ENCODE results near the gene ELF2. TPM values are rescaled to one million over a fixed set of nuclear protein-coding genes. Genes with fewer than 3 reads are reported as not detected.
A peak's percentile ranks its signal among the peaks of the same experiment; 100 is the strongest.

The ELF2 gene
- total and polyA plus RNA-seq, 9 donors, result 28.8 to 66.8 (median 51.1) TPM

GRCh38 chr4:139171876-139172691, 4.9 kb downstream of the ELF2 start:
- TF ChIP-seq CTCF (IDR thresholded peaks at IDR 0.05) (no peak), EP300 (IDR thresholded peaks at IDR 0.05) (no peak), POLR2A (IDR thresholded peaks at IDR 0.05) (no peak)
- Histone ChIP-seq H3K4me3 (no peak overlapping the region), H3K27ac (no peak overlapping the region), H3K9me3 (no peaks in the 10 kb centered on the region), H3K4me1 (ENCODE audit: insufficient read depth) (peaks cover 7% of the 10 kb centered on the region), H3K27me3 (no peaks in the 10 kb centered on the region), H3K36me3 (no peaks in the 10 kb centered on the region)
- 58 to 71% (median 71%) methylated on average over 7 of the region's 7 CpGs for WGBS, 3 donors
- intact Hi-C loops (cut with DNase I), result loop anchor here in 1 of 4 donors (10.0 kb wide), 1 partner anchor 133 kb away; the partner anchor contains the start of genes NAA15 and NDUFC1
- no peak for DNase-seq

GRCh38 chr4:139170932-139171331, 6.1 kb downstream of the ELF2 start:
- no peak for DNase-seq
- no peaks in the 10 kb centered on the region for H3K36me3 ChIP-seq
- no peaks in the 10 kb centered on the region for H3K27me3 ChIP-seq
- no peaks in the 10 kb centered on the region for H3K9me3 ChIP-seq
- intact Hi-C loops (cut with DNase I), result loop anchor here in 1 of 4 donors (10.0 kb wide), 1 partner anchor 134 kb away; the partner anchor contains the start of genes NAA15 and NDUFC1
- H3K4me1 ChIP-seq (ENCODE audit: insufficient read depth), result peaks cover 7% of the 10 kb centered on the region
- 80 to 92% (median 84%) methylated on average over 6 of the region's 6 CpGs for WGBS, 3 donors
- TF ChIP-seq CTCF (IDR thresholded peaks at IDR 0.05), result no peak
- TF ChIP-seq POLR2A (IDR thresholded peaks at IDR 0.05), result no peak
- TF ChIP-seq EP300 (IDR thresholded peaks at IDR 0.05), result no peak
- no peak overlapping the region for H3K27ac ChIP-seq
- H3K4me3 ChIP-seq, result no peak overlapping the region

GRCh38 chr4:139167774-139168444, 9.1 kb downstream of the ELF2 start:
- Histone ChIP-seq H3K9me3 (no peaks in the 10 kb centered on the region), H3K4me1 (ENCODE audit: insufficient read depth) (peaks cover 7% of the 10 kb centered on the region), H3K36me3 (no peaks in the 10 kb centered on the region), H3K27me3 (no peaks in the 10 kb centered on the region), H3K27ac (no peak overlapping the region), H3K4me3 (no peak overlapping the region)
- intact Hi-C loops (cut with DNase I), result loop anchor here in 1 of 4 donors (10.0 kb wide), 1 partner anchor 53 kb away; no protein-coding TSS in a partner anchor
- 74 to 82% (median 78%) methylated on average over 5 of the region's 5 CpGs for WGBS, 3 donors
- DNase-seq, result no peak
- TF ChIP-seq POLR2A (IDR thresholded peaks at IDR 0.05) (no peak), CTCF (IDR thresholded peaks at IDR 0.05) (peak in 1 of 3 donors; percentile 15)

GRCh38 chr4:139164731-139165130, 12.3 kb downstream of the ELF2 start:
- Histone ChIP-seq H3K27ac (no peak overlapping the region), H3K4me1 (ENCODE audit: insufficient read depth) (no peaks in the 10 kb centered on the region), H3K36me3 (no peaks in the 10 kb centered on the region), H3K4me3 (no peak overlapping the region), H3K27me3 (no peaks in the 10 kb centered on the region), H3K9me3 (no peaks in the 10 kb centered on the region)
- intact Hi-C loops (cut with DNase I), result loop anchor here in 1 of 4 donors (10.0 kb wide), 1 partner anchor 50 kb away; no protein-coding TSS in a partner anchor
- no peak for TF ChIP-seq CTCF (IDR thresholded peaks at IDR 0.05)
- TF ChIP-seq POLR2A (IDR thresholded peaks at IDR 0.05), result no peak
- no peak for TF ChIP-seq EP300 (IDR thresholded peaks at IDR 0.05)
- WGBS, 3 donors, result 59 to 74% (median 69%) methylated on average over 1 of the region's 1 CpG
- no peak for DNase-seq
